H54 (cell line): ENCODE data around the gene TRIM74.
"Not testable (repeated sequence)": the region's sequence is repeated elsewhere in the genome, so short reads cannot be mapped to it uniquely, and the experiment has no call there.

Source experiments
- DNase-seq: peaks from one replicate; pipeline ENCODE4 v3.0.0; 2011; ENCODE audit warnings: low spot score, mixed read lengths; ENCODE audit not compliant: insufficient read length
- FAIRE-seq: peaks from 3 replicates; lab custom pipeline; 2011; peaks lifted over from hg19 to GRCh38; lab: Jason Lieb, UNC

Gene TRIM74

GRCh38 chr7:72960626-72961345, 8.5 kb downstream of the TRIM74 start:
- DNase-seq, FAIRE-seq: not testable (repeated sequence)

GRCh38 chr7:72960029-72960428, 9.2 kb downstream of the TRIM74 start:
- not testable (repeated sequence) for DNase-seq, FAIRE-seq

- FAIRE-seq, DNase-seq: not testable (repeated sequence)
Observed at GRCh38 chr7:72954563-72955198, 14.6 kb downstream of the TRIM74 start.

GRCh38 chr7:72953901-72954562, 15.2 kb downstream of the TRIM74 start:
- not testable (repeated sequence) for DNase-seq, FAIRE-seq

- not testable (repeated sequence) for DNase-seq, FAIRE-seq
Observed at GRCh38 chr7:72950432-72950831, 18.8 kb downstream of the TRIM74 start.

GRCh38 chr7:72949686-72950085, 19.6 kb downstream of the TRIM74 start:
- FAIRE-seq, DNase-seq: not testable (repeated sequence)

GRCh38 chr7:72949276-72949675, 20.0 kb downstream of the TRIM74 start:
- not testable (repeated sequence) for DNase-seq, FAIRE-seq

- not testable (repeated sequence) for FAIRE-seq, DNase-seq
Observed at GRCh38 chr7:72948714-72949113, 20.6 kb downstream of the TRIM74 start.

- FAIRE-seq, DNase-seq: not testable (repeated sequence)
Observed at GRCh38 chr7:72946130-72946745, 23.0 kb downstream of the TRIM74 start.

- not testable (repeated sequence) for DNase-seq, FAIRE-seq
Observed at GRCh38 chr7:72945597-72945996, 23.7 kb downstream of the TRIM74 start.

- DNase-seq, FAIRE-seq: not testable (repeated sequence)
Observed at GRCh38 chr7:72944937-72945336, 24.3 kb downstream of the TRIM74 start.

- FAIRE-seq = not testable (repeated sequence)
Observed at GRCh38 chr7:72942956-72943355, 26.3 kb downstream of the TRIM74 start.

GRCh38 chr7:72942022-72942705, 27.1 kb downstream of the TRIM74 start:
- DNase-seq, FAIRE-seq: not testable (repeated sequence)

More at GRCh38 chr7:72942956-72943355, 26.3 kb downstream of the TRIM74 start:
- not testable (repeated sequence) for DNase-seq

- FAIRE-seq, DNase-seq: not testable (repeated sequence)
Observed at GRCh38 chr7:72928216-72928615, 41.0 kb downstream of the TRIM74 start.

GRCh38 chr7:72927791-72928190, 41.5 kb downstream of the TRIM74 start:
- DNase-seq, FAIRE-seq: not testable (repeated sequence)
